ENCODE measurements around the gene NPTN. TPM values are rescaled to one million over a fixed set of nuclear protein-coding genes. Genes with fewer than 3 reads are reported as not detected.

Gene NPTN
- total RNA-seq, 1 experiment from 2014 or later: 190 TPM

DNA sequence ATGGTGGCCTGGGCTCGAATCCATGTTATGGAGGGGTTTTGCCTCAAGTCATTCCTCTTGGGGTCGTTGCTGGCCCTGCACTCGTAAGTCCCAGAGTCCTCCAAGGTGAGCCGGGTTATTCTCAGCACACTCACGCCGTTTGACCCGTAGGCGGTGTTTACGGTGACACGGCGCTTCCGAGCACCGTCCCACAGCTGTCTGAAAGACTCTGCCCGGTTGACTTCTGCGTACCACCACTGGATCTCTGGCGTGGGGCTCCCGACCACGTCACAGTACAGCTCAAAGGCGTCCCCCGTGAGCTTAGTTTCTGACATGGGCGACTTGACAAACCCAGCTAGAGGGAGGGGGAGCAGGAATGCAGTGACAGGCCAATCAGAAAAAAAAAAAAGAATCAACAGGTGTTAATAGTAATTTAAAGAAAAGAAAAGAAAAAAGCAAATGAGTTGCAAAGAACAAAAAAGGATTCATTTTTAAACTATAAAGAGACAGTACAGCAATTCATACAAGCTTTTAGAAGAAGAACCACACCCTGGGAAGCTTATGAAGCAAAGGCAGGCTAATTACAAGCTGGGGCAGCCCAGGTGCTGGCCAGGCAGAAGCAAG lies 36.1 kb downstream of the NPTN start:
- no TSS peak for BruUV-seq (replicated peaks)
- Mint-ChIP-seq H3K27me3 (ENCODE audit: unreplicated experiment) (no peaks in the 10 kb centered on the region), H3K4me3 (ENCODE audit: low read depth, unreplicated experiment) (no peak overlapping the region), H3K4me1 (ENCODE audit: low read depth, unreplicated experiment) (peaks cover 11% of the 10 kb centered on the region), H3K9me3 (ENCODE audit: low read depth, unreplicated experiment) (no peaks in the 10 kb centered on the region), H3K36me3 (ENCODE audit: insufficient read depth, unreplicated experiment) (no peaks in the 10 kb centered on the region), H3K27ac (ENCODE audit: unreplicated experiment) (no peak overlapping the region)
- CTCF ChIA-PET: no interaction called here
- DNase-seq: no peak
- no peak for TF ChIP-seq CTCF (IDR thresholded peaks at IDR 0.05; ENCODE audit: unreplicated experiment)
- intact Hi-C loops (cut with micrococcal nuclease; ENCODE audit: unreplicated experiment): no loop called here

DNA sequence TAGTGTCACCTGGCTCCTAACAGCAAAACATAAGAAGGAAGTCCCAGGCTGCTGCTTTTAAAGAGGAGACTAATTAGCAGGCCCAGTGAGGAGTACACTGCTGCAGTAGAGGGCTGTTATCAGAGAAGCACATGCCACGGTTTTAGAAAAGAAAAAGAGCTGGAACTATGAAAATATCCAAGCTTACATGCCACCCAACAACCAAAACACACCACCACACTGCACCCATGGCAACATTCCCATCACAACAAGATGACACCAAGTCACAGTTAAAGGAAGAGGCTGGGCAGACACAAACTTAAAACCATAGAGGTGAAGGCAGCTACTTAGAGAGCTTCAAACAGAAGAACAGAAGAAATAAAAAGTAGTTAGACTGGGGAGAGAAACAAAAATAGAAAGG lies 37.0 kb downstream of the NPTN start:
- Mint-ChIP-seq H3K27me3 (ENCODE audit: unreplicated experiment) (no peaks in the 10 kb centered on the region), H3K4me1 (ENCODE audit: low read depth, unreplicated experiment) (peaks cover 11% of the 10 kb centered on the region), H3K4me3 (ENCODE audit: low read depth, unreplicated experiment) (no peak overlapping the region), H3K27ac (ENCODE audit: unreplicated experiment) (no peak overlapping the region), H3K9me3 (ENCODE audit: low read depth, unreplicated experiment) (no peaks in the 10 kb centered on the region), H3K36me3 (ENCODE audit: insufficient read depth, unreplicated experiment) (no peaks in the 10 kb centered on the region)
- intact Hi-C loops (cut with micrococcal nuclease; ENCODE audit: unreplicated experiment): no loop called here
- no peak for TF ChIP-seq CTCF (IDR thresholded peaks at IDR 0.05; ENCODE audit: unreplicated experiment)
- DNase-seq: no peak
- BruUV-seq (replicated peaks): no TSS peak
- CTCF ChIA-PET: interaction anchor here (0.6 kb wide), 1 partner anchor 157 kb away, joined by 6 read pairs; no protein-coding TSS in a partner anchor

DNA sequence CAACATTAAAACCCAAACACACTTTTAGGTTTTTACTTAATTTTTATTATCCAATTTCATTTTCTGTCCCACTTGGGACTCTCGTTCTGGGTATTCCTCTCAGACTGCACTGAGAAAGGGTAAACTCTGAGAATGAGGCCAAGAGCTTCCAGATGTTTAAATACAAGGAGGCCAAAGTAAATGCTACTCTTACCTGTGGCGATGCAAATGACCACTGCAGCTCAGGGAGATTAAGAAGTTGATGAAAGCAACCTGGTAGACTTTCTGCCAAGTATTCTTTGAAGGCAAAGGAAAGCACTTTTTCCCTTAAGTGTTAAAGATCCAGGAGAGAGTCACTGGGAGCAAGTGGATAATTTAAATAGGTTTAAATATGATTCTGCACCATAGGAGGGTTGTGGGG lies 39.1 kb downstream of the NPTN start:
- no peaks in the 10 kb centered on the region for H3K9me3 Mint-ChIP-seq (ENCODE audit: low read depth, unreplicated experiment)
- TF ChIP-seq CTCF (IDR thresholded peaks at IDR 0.05; ENCODE audit: unreplicated experiment): no peak
- H3K4me1 Mint-ChIP-seq (ENCODE audit: low read depth, unreplicated experiment): peaks cover 1% of the 10 kb centered on the region
- CTCF ChIA-PET: no interaction called here
- BruUV-seq (replicated peaks): no TSS peak
- intact Hi-C loops (cut with micrococcal nuclease; ENCODE audit: unreplicated experiment): no loop called here
- no peak for DNase-seq
- H3K27me3 Mint-ChIP-seq (ENCODE audit: unreplicated experiment): no peaks in the 10 kb centered on the region
- no peak overlapping the region for H3K4me3 Mint-ChIP-seq (ENCODE audit: low read depth, unreplicated experiment)
- no peak overlapping the region for H3K27ac Mint-ChIP-seq (ENCODE audit: unreplicated experiment)
- no peaks in the 10 kb centered on the region for H3K36me3 Mint-ChIP-seq (ENCODE audit: insufficient read depth, unreplicated experiment)

- no peak for DNase-seq
- BruUV-seq (replicated peaks): no TSS peak
- CTCF ChIA-PET: no interaction called here
- intact Hi-C loops (cut with micrococcal nuclease; ENCODE audit: unreplicated experiment): no loop called here
- no peak for TF ChIP-seq CTCF (IDR thresholded peaks at IDR 0.05; ENCODE audit: unreplicated experiment)
- Mint-ChIP-seq H3K4me3 (ENCODE audit: low read depth, unreplicated experiment) (no peak overlapping the region), H3K4me1 (ENCODE audit: low read depth, unreplicated experiment) (no peaks in the 10 kb centered on the region), H3K9me3 (ENCODE audit: low read depth, unreplicated experiment) (no peaks in the 10 kb centered on the region), H3K27me3 (ENCODE audit: unreplicated experiment) (no peaks in the 10 kb centered on the region), H3K36me3 (ENCODE audit: insufficient read depth, unreplicated experiment) (no peaks in the 10 kb centered on the region), H3K27ac (ENCODE audit: unreplicated experiment) (no peak overlapping the region)
Observed at GRCh38 chr15:73593304-73594074, 39.7 kb downstream of the NPTN start.
